ENCODE results near the gene UGT8.
"Not testable (repeated sequence)": the region's sequence is repeated elsewhere in the genome, so short reads cannot be mapped to it uniquely, and the experiment has no call there.

Gene UGT8
- 0 to 0.30 (median 0.10) reads per million in 4 donors for total RNA-seq

- DNase-seq, result peak in 1 of 5 donors; percentile 18
Measured at GRCh38 chr4:114598191-114599121, at the start of gene UGT8. TSS of gene UGT8 (plus strand) at chr4:114598807. CDS start at chr4:114622881, 24,074 bp downstream.

GRCh38 chr4:114549638-114550037, 49.0 kb upstream of the UGT8 start:
- no peak for DNase-seq

- no peak for DNase-seq
Measured at GRCh38 chr4:114558446-114559020, 40.1 kb upstream of the UGT8 start.

GRCh38 chr4:114561590-114561989, 37.0 kb upstream of the UGT8 start:
- DNase-seq, result no peak

- no peak for DNase-seq
Measured at GRCh38 chr4:114562176-114562904, 36.3 kb upstream of the UGT8 start.

- no peak for DNase-seq
Measured at GRCh38 chr4:114563536-114564315, 34.9 kb upstream of the UGT8 start.

GRCh38 chr4:114577386-114577785, 21.2 kb upstream of the UGT8 start:
- DNase-seq, result no peak

GRCh38 chr4:114582621-114583020, 16.0 kb upstream of the UGT8 start:
- no peak for DNase-seq

GRCh38 chr4:114588305-114588704, 10.3 kb upstream of the UGT8 start:
- DNase-seq, result no peak

- DNase-seq, result not testable (repeated sequence)
Measured at GRCh38 chr4:114590360-114590759, 8.2 kb upstream of the UGT8 start.

- no peak for DNase-seq
Measured at GRCh38 chr4:114593526-114593925, 5.1 kb upstream of the UGT8 start.

GRCh38 chr4:114595207-114595606, 3.4 kb upstream of the UGT8 start:
- no peak for DNase-seq

GRCh38 chr4:114595921-114596320, 2.7 kb upstream of the UGT8 start:
- DNase-seq, result no peak

- no peak for DNase-seq
Measured at GRCh38 chr4:114597410-114598115, 1.0 kb upstream of the UGT8 start.

GRCh38 chr4:114599231-114599902, 760 bp downstream of the UGT8 start:
- no peak for DNase-seq

GRCh38 chr4:114599903-114600552, 1.4 kb downstream of the UGT8 start:
- no peak for DNase-seq

- no peak for DNase-seq
Measured at GRCh38 chr4:114600672-114601071, 2.1 kb downstream of the UGT8 start.

GRCh38 chr4:114601304-114602052, 2.9 kb downstream of the UGT8 start:
- no peak for DNase-seq

GRCh38 chr4:114603497-114603896, 4.9 kb downstream of the UGT8 start:
- no peak for DNase-seq

- DNase-seq, result no peak
Measured at GRCh38 chr4:114606245-114606644, 7.6 kb downstream of the UGT8 start.
